ENCODE results near the gene PPARG.
"Not testable (repeated sequence)": the region's sequence is repeated elsewhere in the genome, so short reads cannot be mapped to it uniquely, and the experiment has no call there.

PPARG gene

DNA sequence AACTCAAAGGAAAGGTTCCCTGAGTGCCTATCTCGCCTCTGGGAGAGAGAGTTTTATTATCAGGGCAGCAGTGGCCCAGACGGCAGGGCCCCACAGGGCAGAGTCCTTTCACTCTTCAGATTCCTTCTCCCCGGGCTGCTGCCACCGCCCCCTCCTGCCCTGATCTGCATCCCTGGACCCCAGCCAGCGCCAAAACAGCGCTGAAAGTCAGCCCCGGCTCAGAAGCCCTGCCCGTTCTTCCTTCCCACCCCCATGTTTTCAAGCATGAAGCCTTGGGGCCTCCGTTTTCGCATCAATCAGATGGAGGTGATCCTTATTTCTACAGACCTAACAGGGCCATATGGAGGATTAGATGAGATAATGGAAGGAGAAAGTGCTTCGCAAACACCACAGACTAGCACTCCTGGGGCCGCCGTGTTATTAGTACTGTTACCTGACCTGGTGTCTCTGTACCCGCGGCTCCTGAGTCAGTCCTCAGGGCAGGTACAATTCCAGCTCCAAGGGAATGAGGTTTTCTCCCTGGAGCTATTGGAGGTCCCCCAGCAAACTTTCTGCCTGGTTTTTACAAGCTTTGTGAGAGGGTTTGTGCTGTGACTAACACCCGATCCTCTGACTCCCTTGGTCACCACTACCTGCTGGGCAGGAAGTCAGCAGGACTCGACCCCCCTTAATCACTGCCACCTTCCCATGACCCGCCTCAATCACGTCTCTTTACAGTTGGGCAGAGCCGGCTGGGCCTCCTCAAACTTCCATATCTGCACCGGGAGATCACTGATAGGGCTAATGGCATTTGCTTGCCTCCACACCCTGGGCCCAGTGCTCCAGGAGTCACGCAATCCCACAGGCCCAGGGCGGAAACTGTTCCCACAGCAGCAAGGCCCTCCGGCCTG lies 156.0 kb downstream of the PPARG start:
- DNase-seq: no peak

DNA sequence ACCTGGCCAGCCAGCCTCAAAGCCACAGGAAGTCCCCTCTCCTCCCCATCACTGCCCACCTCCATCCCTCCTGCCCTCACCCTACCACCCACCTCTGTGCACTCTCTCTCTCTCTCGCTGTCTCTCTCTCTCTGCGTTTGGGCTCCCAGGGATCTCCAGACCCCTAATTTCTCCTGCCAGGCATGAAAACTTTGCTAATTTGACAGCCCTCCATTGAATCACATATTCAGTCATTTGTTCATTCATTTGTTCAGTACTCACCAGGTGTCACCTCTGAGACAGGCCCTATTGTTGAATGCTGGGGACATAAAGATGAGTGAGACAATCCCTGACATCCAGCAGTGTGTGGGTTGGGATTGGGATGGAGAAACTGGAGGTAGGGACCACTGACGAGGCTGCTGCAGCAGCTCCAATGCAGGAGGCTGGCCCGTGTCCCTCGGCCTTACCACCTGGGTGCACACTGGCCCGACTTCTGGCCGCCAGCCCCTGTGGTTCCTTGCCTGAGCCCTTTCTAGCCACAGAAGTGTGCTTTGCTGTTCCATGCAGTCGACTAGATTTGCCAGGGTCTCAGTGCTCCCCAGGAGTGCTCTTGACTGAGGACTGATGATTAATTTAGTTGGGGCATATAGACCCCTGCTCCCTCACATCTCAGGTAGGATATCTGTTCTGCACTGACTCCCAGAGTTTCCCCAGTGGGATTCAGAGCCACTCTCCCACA lies 156.8 kb downstream of the PPARG start:
- no peak for DNase-seq

DNA sequence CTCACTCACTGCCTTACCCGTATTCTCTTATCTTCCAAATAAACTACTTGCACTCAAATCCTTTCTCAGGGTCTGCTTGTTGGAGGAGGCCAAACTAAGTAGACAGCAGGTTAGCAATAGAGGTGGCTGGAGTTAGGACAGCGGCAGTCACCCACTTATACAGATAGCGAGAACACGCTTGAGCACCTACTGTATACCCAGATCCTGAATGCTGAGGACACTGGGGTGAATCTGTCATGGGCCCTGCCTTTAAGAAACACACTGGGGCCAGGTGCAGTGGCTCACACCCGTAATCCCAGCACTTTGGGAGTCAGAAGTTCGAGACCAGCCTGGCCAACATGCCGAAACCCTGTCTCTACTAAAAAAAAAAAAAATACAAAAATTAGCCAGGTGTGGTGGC lies 157.4 kb downstream of the PPARG start:
- DNase-seq: no peak

DNA sequence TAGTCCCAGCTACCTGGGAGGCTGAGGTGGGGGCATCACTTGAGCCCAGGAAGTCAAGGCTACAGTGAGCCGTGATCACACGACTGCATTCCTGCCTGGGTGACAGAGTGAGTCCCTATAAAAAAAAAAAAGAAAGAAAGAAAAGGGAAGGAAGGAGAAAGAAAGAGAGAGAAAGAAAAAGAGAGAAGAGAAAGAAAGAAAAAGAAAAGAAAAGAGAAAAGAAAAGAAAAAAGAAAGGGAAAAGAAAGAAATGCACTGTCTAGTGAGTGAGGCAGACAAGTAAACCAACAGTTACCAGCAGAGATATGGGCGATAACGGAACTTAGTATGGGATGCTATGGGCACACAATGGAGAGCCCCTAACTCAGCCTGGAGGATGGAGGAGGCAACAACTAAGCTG lies 158.2 kb downstream of the PPARG start:
- DNase-seq: no peak

DNA sequence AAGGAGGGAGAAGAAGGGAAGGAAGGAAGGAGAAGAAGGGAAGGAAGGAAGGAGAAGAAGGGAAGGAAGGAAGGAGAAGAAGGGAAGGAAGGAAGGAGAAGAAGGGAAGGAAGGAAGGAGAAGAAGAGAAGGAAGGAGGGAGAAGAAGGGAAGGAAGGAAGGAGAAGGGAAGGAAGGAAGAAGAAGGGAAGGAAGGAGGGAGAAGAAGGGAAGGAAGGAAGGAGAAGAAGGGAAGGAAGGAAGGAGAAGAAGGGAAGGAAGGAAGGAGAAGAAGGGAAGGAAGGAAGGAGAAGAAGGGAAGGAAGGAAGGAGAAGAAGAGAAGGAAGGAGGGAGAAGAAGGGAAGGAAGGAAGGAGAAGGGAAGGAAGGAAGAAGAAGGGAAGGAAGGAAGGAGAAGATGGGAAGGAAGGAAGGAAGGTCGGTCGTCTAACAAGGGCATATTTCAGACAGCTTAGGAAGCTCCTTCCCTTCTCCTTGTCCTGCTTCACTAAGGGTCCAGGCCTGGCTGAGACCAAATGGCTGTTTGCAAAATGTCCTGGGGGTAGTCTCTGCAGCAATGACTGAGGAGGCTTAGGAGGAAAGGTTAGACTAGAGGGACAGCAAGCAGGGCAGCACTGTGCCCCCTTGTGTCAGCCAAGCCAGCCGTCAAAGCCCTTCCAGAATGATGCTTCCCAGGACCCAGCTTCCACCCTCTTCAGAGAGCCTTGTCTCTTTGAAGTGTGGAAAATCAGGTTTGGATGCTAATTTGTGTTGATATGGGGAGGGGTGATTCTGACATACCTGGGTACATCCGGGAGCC lies 159.7 kb downstream of the PPARG start:
- not testable (repeated sequence) for DNase-seq

DNA sequence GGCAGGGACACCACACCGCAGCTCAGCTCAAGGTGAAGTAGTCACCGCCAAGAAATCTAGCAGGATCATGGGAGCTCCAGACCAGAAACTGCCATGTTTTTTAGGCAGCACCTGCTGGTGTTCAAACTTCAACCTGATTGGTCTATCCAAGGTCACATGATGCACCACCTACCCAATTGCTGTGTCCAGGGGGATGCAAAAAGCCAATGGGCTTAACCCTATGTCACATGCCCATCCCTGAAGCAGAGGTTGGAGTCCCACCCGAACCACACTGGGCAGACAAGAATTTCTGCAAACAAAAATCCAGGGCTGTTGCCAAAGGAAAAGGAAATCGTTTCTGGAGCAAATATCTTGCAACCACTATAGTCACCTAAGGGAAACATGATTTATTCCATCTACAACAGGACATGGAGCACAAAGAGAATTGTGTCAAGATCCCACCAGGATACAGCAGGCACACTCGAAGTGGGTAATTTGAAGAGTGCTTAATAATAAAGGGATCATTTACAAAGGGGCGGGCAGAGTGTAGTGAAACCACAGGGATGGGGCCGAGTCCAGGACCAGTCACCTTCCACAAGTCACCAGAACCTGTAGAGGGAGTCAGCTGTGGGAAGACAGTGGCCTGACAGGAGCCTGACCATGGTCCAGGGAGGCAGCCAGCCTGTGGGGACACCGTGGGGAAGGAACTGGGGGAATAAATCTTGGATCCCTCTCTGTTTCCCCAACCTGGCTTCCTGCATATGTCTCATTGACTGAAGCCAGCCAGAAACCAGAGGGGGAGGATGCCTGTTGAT lies 161.2 kb downstream of the PPARG start:
- DNase-seq: no peak

DNA sequence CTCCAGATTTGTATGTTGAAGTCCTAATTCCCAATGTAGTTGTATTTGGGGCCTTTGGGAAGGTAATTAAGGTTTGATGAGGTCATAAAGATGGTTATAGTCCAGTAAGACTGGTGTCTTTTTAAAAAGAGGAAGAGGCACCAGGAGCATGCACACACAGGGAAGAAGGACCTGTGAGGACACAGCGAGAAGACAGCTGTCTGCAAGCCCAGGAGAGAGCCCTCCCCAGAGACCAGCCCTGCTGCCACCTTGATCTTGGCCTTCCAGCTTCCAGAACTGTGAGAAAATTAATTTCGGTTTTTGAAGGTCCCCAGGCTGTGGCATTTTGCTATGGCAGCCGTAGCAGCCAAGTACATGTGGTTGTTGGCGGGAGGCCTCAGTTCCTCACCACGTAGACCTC lies 162.6 kb downstream of the PPARG start:
- no peak for DNase-seq

DNA sequence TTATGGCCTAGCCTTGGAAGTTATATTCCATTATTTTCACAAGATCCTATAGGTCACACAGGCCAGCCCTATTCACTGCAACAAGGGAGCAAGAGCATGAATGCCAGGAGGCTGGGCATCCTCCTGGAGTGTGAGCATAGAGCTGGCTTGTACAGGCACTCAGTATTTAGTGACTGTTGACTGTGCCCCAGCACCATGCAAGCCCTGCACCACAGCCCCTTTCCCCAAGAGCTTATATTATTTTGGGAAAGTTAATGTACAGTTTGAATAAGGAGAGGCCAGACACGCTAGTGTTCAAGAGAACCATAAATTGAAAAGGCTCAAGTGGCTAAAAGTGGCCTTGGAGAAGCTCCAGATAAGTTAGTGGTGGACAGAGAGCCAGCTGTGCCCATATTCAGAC lies 163.1 kb downstream of the PPARG start:
- no peak for DNase-seq

DNA sequence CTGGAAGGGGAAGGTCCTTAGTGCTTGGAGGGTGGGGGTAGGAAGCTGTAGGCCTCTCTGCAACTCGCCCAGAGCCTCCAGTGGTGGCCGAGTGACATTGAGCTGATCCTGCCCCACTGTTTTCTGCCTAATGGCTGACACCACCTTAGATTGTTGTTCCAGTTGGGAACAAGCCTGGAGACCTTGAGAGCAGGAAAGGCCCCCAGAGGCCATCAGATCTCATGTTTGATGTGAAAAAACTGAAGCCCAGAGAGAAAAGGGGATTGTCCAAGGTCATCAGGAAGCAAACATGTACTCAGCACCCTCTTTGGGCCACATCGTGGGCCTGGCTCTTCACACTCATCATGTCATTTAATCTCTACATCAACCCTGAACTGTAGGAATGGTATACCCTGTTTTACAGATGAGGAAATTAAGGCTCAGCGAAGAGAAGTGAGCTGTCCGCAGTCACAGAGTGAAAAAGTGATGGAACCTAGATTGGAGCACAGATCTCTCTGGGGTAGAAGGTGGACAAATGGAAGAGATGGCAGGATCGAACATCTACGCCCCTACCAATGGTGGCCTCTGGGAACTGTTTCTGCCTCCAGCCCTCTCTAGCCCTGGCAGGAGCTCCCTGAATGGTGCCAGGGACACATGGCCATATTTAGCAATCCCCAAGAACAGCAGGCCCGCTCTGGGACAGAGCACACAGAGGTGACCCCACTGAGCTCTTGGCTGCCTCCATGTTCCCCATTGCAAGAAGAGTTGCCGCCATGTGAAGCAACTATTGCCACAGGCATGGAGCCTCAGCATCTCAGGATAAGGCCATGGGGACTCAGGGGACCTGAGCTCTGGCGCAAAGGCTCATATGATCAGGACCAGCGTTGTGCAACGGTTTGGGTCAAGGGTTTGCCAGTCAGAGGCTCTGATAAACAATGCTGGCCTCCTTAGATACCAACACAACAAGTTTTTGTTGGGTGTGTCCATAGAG lies 163.8 kb downstream of the PPARG start:
- no peak for DNase-seq

DNA sequence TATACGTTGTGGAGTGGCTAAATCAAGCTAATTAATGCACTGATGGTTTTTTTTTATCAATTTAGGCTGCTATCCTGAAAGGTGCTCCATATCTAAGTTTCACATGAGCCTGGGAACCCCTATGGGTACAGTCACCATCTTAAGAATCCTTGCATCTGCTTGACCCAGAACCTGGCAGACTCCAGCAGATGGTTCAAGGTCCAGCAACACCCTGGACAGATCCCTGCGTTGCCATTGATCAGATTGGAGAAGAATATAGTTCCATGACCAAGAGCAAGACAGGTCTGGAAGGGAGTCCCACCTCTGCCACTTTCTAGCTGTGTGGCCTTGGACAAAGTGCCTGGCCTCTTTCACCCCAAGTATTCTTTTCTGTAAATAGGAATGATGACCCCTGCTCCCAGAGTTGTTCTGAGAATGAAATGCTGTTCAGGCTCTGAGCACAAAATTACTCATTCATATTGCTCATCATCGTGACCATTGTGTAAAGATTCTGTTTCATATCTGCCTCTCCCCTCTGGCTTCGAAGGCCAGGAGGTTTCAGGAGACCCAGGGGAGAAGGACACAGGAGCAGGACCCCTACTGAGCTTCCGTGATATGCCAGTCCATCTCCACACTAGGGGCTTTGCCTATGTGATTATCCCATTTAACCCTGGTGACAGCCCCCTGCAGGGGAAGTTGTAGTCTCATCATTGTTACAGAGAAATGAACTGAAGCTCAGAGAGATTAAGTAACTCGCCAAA lies 165.4 kb downstream of the PPARG start:
- DNase-seq: no peak

DNA sequence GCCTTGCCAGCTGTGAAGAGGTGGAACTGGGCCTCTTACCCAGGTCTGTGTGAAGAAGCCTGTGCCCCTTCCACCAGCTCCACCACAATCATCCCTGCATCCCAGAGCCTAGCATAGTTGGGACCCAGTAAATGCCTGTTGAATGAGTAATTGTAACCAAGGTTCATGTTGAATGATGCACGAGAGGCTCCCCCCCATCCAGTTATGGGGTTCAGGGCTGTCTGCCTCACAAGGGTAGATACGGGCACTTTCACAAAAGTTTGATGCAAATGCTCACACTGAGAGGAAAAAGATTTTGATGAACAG lies 165.9 kb downstream of the PPARG start:
- DNase-seq: no peak

DNA sequence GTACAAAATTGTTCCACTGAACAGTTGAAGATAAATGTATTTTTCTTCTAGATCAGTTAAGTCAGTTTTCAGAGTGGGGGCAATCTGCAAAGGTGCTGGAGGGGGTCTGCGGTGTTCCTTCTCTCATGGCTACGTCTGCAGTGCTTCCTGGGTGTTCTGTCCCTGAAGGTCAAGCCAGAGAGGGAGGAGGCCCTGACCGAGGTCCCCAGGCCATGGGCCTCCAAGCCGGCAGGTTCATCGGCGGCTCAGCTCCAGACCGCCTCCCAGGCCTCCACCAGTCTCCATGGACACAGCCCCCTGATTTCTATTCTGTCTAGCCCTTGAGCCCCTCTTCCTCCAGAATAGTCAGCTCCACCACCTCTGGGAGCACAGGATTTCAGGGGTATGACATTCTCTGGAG lies 166.9 kb downstream of the PPARG start:
- DNase-seq: no peak

DNA sequence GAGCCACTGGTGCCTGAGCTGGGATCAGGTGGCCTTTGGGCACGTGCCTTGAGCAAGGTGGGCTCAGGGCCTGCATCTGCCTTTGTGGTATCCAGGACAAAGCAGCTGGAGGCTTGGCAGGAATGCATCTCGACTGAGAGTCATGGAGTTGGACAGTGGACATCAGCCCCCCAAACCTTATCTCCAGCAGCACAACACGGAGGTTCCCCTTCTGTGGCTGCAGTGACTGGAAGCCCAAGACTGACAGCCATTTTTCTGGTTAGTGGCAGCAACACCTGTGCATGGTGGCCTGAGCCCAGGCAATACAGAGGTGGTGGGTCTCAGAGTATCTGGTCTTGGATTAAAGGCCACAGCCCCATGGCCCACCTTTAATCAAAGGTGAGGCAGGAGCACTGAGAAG lies 167.6 kb downstream of the PPARG start:
- no peak for DNase-seq

DNA sequence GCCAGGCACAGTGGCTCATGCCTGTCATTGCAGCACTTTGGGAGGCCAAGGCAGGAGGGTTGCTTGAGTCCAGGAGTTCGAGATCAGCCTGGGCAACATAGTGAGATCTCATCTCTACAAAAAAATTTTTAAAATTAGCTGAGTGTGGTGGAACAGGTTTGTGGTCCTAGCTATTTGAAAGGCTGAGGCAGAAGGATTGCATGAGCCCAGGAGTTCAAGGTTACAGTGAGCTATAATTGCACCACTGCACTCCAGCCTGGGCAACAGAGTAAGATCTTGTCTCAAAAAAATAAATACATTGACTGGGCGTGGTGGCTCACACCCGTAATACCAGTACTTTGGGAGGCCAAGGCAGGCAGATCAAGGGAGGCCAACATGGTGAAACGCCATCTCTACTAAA lies 168.5 kb downstream of the PPARG start:
- not testable (repeated sequence) for DNase-seq

DNA sequence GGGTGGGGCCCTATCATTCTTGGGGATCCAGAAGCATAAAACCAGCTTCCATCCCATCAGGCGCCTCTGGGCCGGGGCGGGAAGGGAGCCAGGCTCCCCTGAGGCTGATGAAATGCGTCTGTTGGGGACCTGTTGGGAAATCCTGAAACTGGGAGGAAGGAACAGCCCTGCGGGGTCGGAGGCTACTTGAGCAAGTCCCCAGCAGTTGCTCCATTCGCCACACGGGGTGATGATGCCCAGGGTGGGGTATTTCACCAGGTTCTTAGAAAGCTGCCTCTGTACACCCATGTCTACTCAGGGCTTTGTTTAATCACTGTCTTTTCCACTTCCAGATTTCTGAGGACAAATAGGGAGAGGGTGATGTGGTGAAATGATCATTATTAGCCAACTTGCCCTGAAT lies 170.0 kb downstream of the PPARG start:
- DNase-seq: no peak

DNA sequence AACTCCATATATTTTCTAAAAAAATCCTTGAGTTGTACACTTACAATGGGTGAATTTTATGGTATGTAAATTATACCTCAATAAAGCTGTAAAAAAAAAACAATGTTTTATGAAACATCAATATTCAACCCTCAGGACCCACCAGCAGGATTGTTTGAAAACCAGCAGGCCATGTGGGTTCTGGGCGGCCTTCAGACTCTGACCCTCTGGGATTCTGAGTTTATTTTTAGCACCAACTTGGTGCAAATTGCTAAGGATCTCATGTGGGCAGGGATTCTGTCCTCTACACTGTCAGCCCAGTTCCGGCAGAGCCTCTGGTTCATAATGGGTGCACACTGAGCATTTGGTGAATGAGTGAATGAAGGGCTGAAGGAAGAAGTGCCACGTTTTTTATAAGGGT lies 171.3 kb downstream of the PPARG start:
- no peak for DNase-seq

DNA sequence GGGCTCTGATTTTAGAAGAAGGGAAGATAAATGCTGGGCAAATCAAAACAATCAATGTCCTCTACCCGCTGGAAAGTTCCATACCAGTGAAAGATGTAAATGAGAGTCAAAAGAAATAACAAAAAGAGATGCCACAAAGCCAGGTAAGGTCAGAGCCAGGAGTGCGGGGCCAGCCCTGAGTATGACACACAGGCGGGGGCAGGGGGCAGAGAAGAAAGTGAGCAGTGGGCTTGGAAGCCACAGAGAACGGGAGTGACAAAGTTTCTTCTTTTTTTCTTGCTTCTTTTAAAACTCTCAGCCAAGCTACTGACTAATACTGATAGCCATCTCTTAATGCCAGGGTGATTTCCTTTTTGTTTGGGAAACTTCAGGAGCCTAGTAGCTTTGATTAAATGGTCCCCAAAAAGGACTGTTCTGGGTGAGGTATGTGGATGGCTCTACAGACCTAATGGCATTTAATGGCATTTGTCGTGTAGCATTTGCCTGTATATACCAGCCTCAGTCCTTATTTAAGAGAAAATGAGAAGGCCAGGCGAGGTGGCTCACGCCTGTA lies 172.3 kb downstream of the PPARG start:
- DNase-seq: no peak

DNA sequence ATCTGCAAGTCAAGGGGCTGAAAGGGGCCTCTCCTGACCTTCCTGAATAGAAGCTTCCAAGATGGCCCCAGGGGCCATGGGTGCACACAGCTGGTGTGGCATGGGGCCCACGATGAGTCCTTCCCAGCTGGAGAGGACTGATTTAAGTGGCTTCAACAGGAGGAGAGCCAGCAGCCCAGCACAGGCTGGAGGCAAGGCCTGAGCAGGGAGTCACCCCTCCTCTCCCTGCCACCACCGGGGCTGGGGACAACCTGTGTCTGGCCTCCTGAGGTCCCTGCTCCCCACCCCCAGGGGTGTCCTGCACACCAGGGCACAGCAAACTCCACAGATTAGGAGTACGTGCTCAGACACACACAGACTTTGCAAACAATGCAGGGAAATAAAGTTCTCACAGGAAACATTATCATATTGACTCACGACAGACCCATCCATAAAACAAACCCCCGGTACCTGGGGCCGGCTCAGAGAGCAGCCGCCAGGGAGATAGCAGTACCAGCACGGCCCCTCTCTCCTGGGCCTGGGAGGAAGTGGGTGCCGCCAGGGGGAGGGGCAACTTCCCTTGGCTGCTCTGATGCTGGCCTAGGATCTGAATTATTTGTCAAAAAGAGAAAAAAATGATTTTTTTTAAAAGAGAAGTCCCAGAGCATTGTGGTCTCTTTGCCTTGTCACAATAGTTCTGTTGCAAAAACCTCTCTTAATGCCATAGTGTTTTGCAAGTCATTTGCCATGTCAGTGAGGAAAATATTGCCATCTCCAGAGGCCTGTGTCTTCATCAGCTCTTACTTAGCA lies 173.5 kb downstream of the PPARG start:
- DNase-seq: no peak

DNA sequence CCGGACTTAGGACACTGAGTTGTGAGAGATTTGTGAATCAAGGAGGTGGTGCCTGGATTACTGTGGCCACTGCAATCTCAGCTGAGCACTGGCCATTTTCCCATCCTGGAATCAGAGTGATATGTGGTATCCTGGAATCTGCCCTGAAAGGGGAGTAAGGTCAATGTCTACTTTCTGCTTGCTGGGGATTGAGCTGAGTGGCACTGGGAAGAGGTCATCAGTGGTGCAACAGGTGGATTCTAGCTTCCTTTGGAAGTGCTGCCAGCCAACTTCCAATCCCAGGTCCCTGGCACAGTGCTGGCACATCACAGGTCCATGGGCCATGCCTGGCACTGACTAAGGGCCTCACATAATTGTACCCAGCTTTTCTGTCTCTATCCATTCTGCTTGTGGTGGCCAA lies 174.8 kb downstream of the PPARG start:
- DNase-seq: no peak
